ENCODE results near the gene ESPL1.
"Not testable (repeated sequence)": the region's sequence is repeated elsewhere in the genome, so short reads cannot be mapped to it uniquely, and the experiment has no call there.

Gene ESPL1

GRCh38 chr12:53299101-53299453 is 31.0 kb downstream of the ESPL1 start:
- DNase-seq (ENCODE audit: low spot score) = peak; percentile 63

GRCh38 chr12:53299454-53300180 is 31.5 kb downstream of the ESPL1 start, which contains the start of gene MYG1:
Gene MYG1, plus strand, starts transcription at chr12:53299695. Its CDS starts 43 bp downstream, at chr12:53299738.
- DNase-seq (ENCODE audit: low spot score) = peak; percentile 88

- no peak for DNase-seq (ENCODE audit: low spot score)
Measured at GRCh38 chr12:53300187-53300586, 32.1 kb downstream of the ESPL1 start.

GRCh38 chr12:53302903-53303302 is 34.8 kb downstream of the ESPL1 start:
- no peak for DNase-seq (ENCODE audit: low spot score)

GRCh38 chr12:53306826-53307225 is 38.7 kb downstream of the ESPL1 start:
- no peak for DNase-seq (ENCODE audit: low spot score)

- no peak for DNase-seq (ENCODE audit: low spot score)
Measured at GRCh38 chr12:53308276-53308675, 40.2 kb downstream of the ESPL1 start.

- DNase-seq (ENCODE audit: low spot score) = no peak
Measured at GRCh38 chr12:53313996-53314395, 45.9 kb downstream of the ESPL1 start.

GRCh38 chr12:53320352-53321195 is 52.5 kb downstream of the ESPL1 start:
- DNase-seq (ENCODE audit: low spot score) = no peak

- peak; percentile 60 for DNase-seq (ENCODE audit: low spot score)
Measured at GRCh38 chr12:53324113-53324778, 56.1 kb downstream of the ESPL1 start.

- peak; percentile 92 for DNase-seq (ENCODE audit: low spot score)
Measured at GRCh38 chr12:53324779-53325510, 56.8 kb downstream of the ESPL1 start.

- no peak for DNase-seq (ENCODE audit: low spot score)
Measured at GRCh38 chr12:53325511-53326061, 57.5 kb downstream of the ESPL1 start.

GRCh38 chr12:53326460-53327185 is 58.5 kb downstream of the ESPL1 start:
- no peak for DNase-seq (ENCODE audit: low spot score)

- DNase-seq (ENCODE audit: low spot score) = no peak
Measured at GRCh38 chr12:53327435-53328042, 59.4 kb downstream of the ESPL1 start.

- no peak for DNase-seq (ENCODE audit: low spot score)
Measured at GRCh38 chr12:53328043-53328435, 59.9 kb downstream of the ESPL1 start.

GRCh38 chr12:53330671-53331070 is 62.6 kb downstream of the ESPL1 start:
- DNase-seq (ENCODE audit: low spot score) = no peak

- not testable (repeated sequence) for DNase-seq (ENCODE audit: low spot score)
Measured at GRCh38 chr12:53332339-53332738, 64.2 kb downstream of the ESPL1 start.

GRCh38 chr12:53332744-53333143 is 64.6 kb downstream of the ESPL1 start:
- DNase-seq (ENCODE audit: low spot score) = no peak

- no peak for DNase-seq (ENCODE audit: low spot score)
Measured at GRCh38 chr12:53333289-53333688, 65.2 kb downstream of the ESPL1 start.

- no peak for DNase-seq (ENCODE audit: low spot score)
Measured at GRCh38 chr12:53333845-53334244, 65.7 kb downstream of the ESPL1 start.

- DNase-seq (ENCODE audit: low spot score) = no peak
Measured at GRCh38 chr12:53334822-53335221, 66.7 kb downstream of the ESPL1 start.
